ENCODE data around the gene TEKT1. TPM values are rescaled to one million over a fixed set of nuclear protein-coding genes. Genes with fewer than 3 reads are reported as not detected.
"Not testable (repeated sequence)": the region's sequence is repeated elsewhere in the genome, so short reads cannot be mapped to it uniquely, and the experiment has no call there.

Gene TEKT1
- total and polyA plus RNA-seq, 7 donors = not detected

- Histone ChIP-seq H3K9me3 (no peaks in the 10 kb centered on the region), H3K36me3 (no peaks in the 10 kb centered on the region), H3K4me3 (no peak overlapping the region), H3K4me1 (peaks cover 0 to 8% (median 4%) of the 10 kb centered on the region in 4 donors), H3K27ac (no peak overlapping the region), H3K27me3 (peaks cover 11 to 52% (median 40%) of the 10 kb centered on the region in 3 donors)
- intact Hi-C loops (cut with DNase I) = no loop called here
- 62 to 71% methylated on average over 7 of the region's 7 CpGs for WGBS, 2 donors
- TF ChIP-seq POLR2A (IDR thresholded peaks at IDR 0.05) (no peak), EP300 (IDR thresholded peaks at IDR 0.05) (no peak), POLR2AphosphoS5 (IDR thresholded peaks at IDR 0.05) (no peak), CTCF (IDR thresholded peaks at IDR 0.05) (no peak)
- DNase-seq = no peak
Observed at GRCh38 chr17:6830383-6830986, 1.0 kb downstream of the TEKT1 start.

GRCh38 chr17:6823011-6823442, 8.5 kb downstream of the TEKT1 start:
- Histone ChIP-seq H3K36me3 (no peaks in the 10 kb centered on the region), H3K27ac (no peak overlapping the region), H3K4me3 (no peak overlapping the region), H3K4me1 (no peaks in the 10 kb centered on the region), H3K9me3 (no peaks in the 10 kb centered on the region), H3K27me3 (peaks cover 0 to 4% (median 4%) of the 10 kb centered on the region in 3 donors)
- TF ChIP-seq EP300 (IDR thresholded peaks at IDR 0.05) (no peak), POLR2AphosphoS5 (IDR thresholded peaks at IDR 0.05) (no peak), POLR2A (IDR thresholded peaks at IDR 0.05) (no peak), CTCF (IDR thresholded peaks at IDR 0.05) (no peak)
- DNase-seq = no peak
- intact Hi-C loops (cut with DNase I) = no loop called here

GRCh38 chr17:6818938-6819337, 12.6 kb downstream of the TEKT1 start:
- TF ChIP-seq CTCF (IDR thresholded peaks at IDR 0.05) (no peak), EP300 (IDR thresholded peaks at IDR 0.05) (no peak), POLR2AphosphoS5 (IDR thresholded peaks at IDR 0.05) (no peak), POLR2A (IDR thresholded peaks at IDR 0.05) (no peak)
- H3K9me3 ChIP-seq = no peaks in the 10 kb centered on the region
- H3K4me3 ChIP-seq = no peak overlapping the region
- intact Hi-C loops (cut with DNase I) = no loop called here
- DNase-seq = no peak
- H3K27me3 ChIP-seq = no peaks in the 10 kb centered on the region
- no peaks in the 10 kb centered on the region for H3K4me1 ChIP-seq
- H3K27ac ChIP-seq = no peak overlapping the region
- whole genome bisulfite sequencing, 2 donors = 83 to 91% methylated on average over 3 of the region's 3 CpGs
- no peaks in the 10 kb centered on the region for H3K36me3 ChIP-seq

- WGBS, 2 donors = 67 to 77% methylated on average over 3 of the region's 3 CpGs
- DNase-seq; H3K27me3 ChIP-seq; H3K4me3 ChIP-seq; H3K36me3 ChIP-seq; H3K9me3 ChIP-seq; intact Hi-C loops (cut with DNase I); H3K4me1 ChIP-seq; H3K27ac ChIP-seq: not testable (repeated sequence)
Observed at GRCh38 chr17:6816368-6816767, 15.2 kb downstream of the TEKT1 start.

- no peak for DNase-seq
- H3K27ac ChIP-seq = no peak overlapping the region
- intact Hi-C loops (cut with DNase I) = no loop called here
- no peaks in the 10 kb centered on the region for H3K9me3 ChIP-seq
- 88% methylated on average over 10 of the region's 10 CpGs for WGBS, 2 donors
- TF ChIP-seq EP300 (IDR thresholded peaks at IDR 0.05) (no peak), CTCF (IDR thresholded peaks at IDR 0.05) (no peak), POLR2A (IDR thresholded peaks at IDR 0.05) (no peak), POLR2AphosphoS5 (IDR thresholded peaks at IDR 0.05) (no peak)
- H3K4me1 ChIP-seq = no peaks in the 10 kb centered on the region
- no peak overlapping the region for H3K4me3 ChIP-seq
- no peaks in the 10 kb centered on the region for H3K27me3 ChIP-seq
- H3K36me3 ChIP-seq = no peaks in the 10 kb centered on the region
Observed at GRCh38 chr17:6815775-6816174, 15.8 kb downstream of the TEKT1 start.
